Right lung (tissue), 10 donors: ENCODE data around the gene PLA2G15. TPM values are rescaled to one million over a fixed set of nuclear protein-coding genes. Genes with fewer than 3 reads are reported as not detected.

ENCODE experiments used
- DNase-seq, 2 donors: peaks; one replicate each; pipeline ENCODE4 v3.0.0-alpha.2; 2013
- long read RNA-seq, 8 donors: transcript quantifications; one replicate each; lab custom pipeline, GENCODE V29; 2026
- polyA plus RNA-seq, 5 donors: library from polyadenylated mRNA; unstranded; fragments of 120-200 nt; gene quantifications; one replicate each; pipeline versions ENCODE4 v1.2.1 to v1.2.3, GENCODE V29; 2013; ENCODE audit warnings: inconsistent platforms in 1 of 5, low replicate concordance in 1 of 5; ENCODE audit not compliant: insufficient read length in 5 of 5, insufficient read depth in 1 of 5

The PLA2G15 gene
- polyA plus RNA-seq, result 10 to 100 TPM; 10.0 to 14.0 (median 11.0) TPM
- long read RNA-seq, donor 1, partial matches to known transcripts, result 0 of 3 reads
- long read RNA-seq, donor 1, other reads (novel, unspliced or antisense), result 0 of 3 reads
- long read RNA-seq, donor 2, transcript PLA2G15-201 (6 exons, 2,727 nt), result major isoform, 7 of 7 reads
- long read RNA-seq, donor 2, partial matches to known transcripts, result 0 of 7 reads
- long read RNA-seq, donor 2, other reads (novel, unspliced or antisense), result 0 of 7 reads
- long read RNA-seq, donor 3, partial matches to known transcripts, result 0 of 2 reads
- long read RNA-seq, donor 3, other reads (novel, unspliced or antisense), result 0 of 2 reads
- long read RNA-seq, donor 4, partial matches to known transcripts, result 0 of 5 reads
- long read RNA-seq, donor 4, other reads (novel, unspliced or antisense), result 0 of 5 reads
- long read RNA-seq, donor 5, partial matches to known transcripts, result 5 of 10 reads
- long read RNA-seq, donor 5, other reads (novel, unspliced or antisense), result 0 of 10 reads
- long read RNA-seq, donor 6, transcript PLA2G15-201 (6 exons, 2,727 nt), result major isoform, 5 of 8 reads
- long read RNA-seq, donor 6, partial matches to known transcripts, result 0 of 8 reads
- long read RNA-seq, donor 6, other reads (novel, unspliced or antisense), result 0 of 8 reads
- long read RNA-seq, donor 7, partial matches to known transcripts, result 0 of 6 reads
- long read RNA-seq, donor 7, other reads (novel, unspliced or antisense), result 0 of 6 reads
- long read RNA-seq, donor 8, result 0 reads

GRCh38 chr16:68244903-68245853 lies at the start of gene PLA2G15:
TSS of gene PLA2G15 (plus strand) at chr16:68245373. CDS start at chr16:68245427, 54 bp downstream.
- DNase-seq, result peak; percentile 91 to 94

GRCh38 chr16:68197250-68197649 lies 47.9 kb upstream of the PLA2G15 start:
- DNase-seq, result no peak

- no peak for DNase-seq
Measured at GRCh38 chr16:68200088-68200783, 44.9 kb upstream of the PLA2G15 start.

GRCh38 chr16:68202091-68202519 lies 43.1 kb upstream of the PLA2G15 start:
- DNase-seq, result no peak

- no peak for DNase-seq
Measured at GRCh38 chr16:68206245-68206644, 38.9 kb upstream of the PLA2G15 start.

- no peak for DNase-seq
Measured at GRCh38 chr16:68214726-68215125, 30.4 kb upstream of the PLA2G15 start.

GRCh38 chr16:68215302-68215701 lies 29.9 kb upstream of the PLA2G15 start:
- DNase-seq, result no peak

- DNase-seq, result no peak
Measured at GRCh38 chr16:68216240-68216639, 28.9 kb upstream of the PLA2G15 start.

GRCh38 chr16:68217506-68217905 lies 27.7 kb upstream of the PLA2G15 start:
- no peak for DNase-seq

GRCh38 chr16:68219725-68220351 lies 25.3 kb upstream of the PLA2G15 start:
- DNase-seq, result no peak

GRCh38 chr16:68223072-68223471 lies 22.1 kb upstream of the PLA2G15 start:
- DNase-seq, result no peak

GRCh38 chr16:68226116-68226515 lies 19.1 kb upstream of the PLA2G15 start:
- DNase-seq, result no peak

GRCh38 chr16:68227183-68227793 lies 17.9 kb upstream of the PLA2G15 start:
- DNase-seq, result no peak

- no peak for DNase-seq
Measured at GRCh38 chr16:68227850-68228553, 17.2 kb upstream of the PLA2G15 start.

GRCh38 chr16:68228652-68229051 lies 16.5 kb upstream of the PLA2G15 start:
- DNase-seq, result no peak

GRCh38 chr16:68229431-68230175 lies 15.6 kb upstream of the PLA2G15 start:
- DNase-seq, result peak; percentile 45 to 62

GRCh38 chr16:68230176-68230571 lies 15.0 kb upstream of the PLA2G15 start:
- DNase-seq, result no peak

- no peak for DNase-seq
Measured at GRCh38 chr16:68230956-68231355, 14.2 kb upstream of the PLA2G15 start.
